Skeletal muscle tissue (tissue), 4 donors: ENCODE measurements around the gene KRT85. TPM values are rescaled to one million over a fixed set of nuclear protein-coding genes. Genes with fewer than 3 reads are reported as not detected.

Experiments used
- H3K27ac ChIP-seq: one replicate; pipeline ENCODE4 v1.7.0; 2013; ENCODE audit warnings: mild to moderate bottlenecking, low read depth, low read length, inconsistent platforms
- H3K27me3 ChIP-seq, 3 donors: one replicate each; pipeline ENCODE4 v1.7.0; 2013; ENCODE audit warnings: low read length in 3 of 3; ENCODE audit not compliant: control insufficient read depth in 3 of 3, insufficient read depth in 3 of 3
- H3K36me3 ChIP-seq, 3 donors: one replicate each; pipeline ENCODE4 v1.7.0; 2013; ENCODE audit warnings: low read length in 3 of 3; ENCODE audit not compliant: control insufficient read depth in 3 of 3, insufficient read depth in 3 of 3
- H3K4me1 ChIP-seq, 3 donors: one replicate each; pipeline ENCODE4 v1.7.0; 2013; ENCODE audit warnings: low read length in 3 of 3, mild to moderate bottlenecking in 3 of 3; ENCODE audit not compliant: control insufficient read depth in 3 of 3, insufficient read depth in 3 of 3
- H3K4me3 ChIP-seq, 3 donors: one replicate each; pipeline ENCODE4 v1.7.0; 2013; ENCODE audit warnings: low read length in 3 of 3
- H3K9ac ChIP-seq, 3 donors: one replicate each; pipeline ENCODE4 v1.7.0; 2013; ENCODE audit warnings: low read length in 3 of 3, mild to moderate bottlenecking in 3 of 3, moderate library complexity in 2 of 3, low read depth in 1 of 3
- H3K9me3 ChIP-seq, 3 donors: one replicate each; pipeline ENCODE4 v1.7.0; 2013; ENCODE audit warnings: low read length in 3 of 3; ENCODE audit not compliant: control insufficient read depth in 3 of 3
- total RNA-seq: library from RNA; depleted of rRNA; stranded (reverse); fragments of >200 nt; gene quantifications from one replicate; pipeline ENCODE4 v1.2.3, GENCODE V29; 2014
- donor health status: Osteomylitis.

The KRT85 gene
- total RNA-seq, 1 donor from 2014 or later, result 0.52 TPM

- H3K27me3 ChIP-seq, result peaks cover 8 to 30% (median 27%) of the 10 kb centered on the region in 3 donors
- no peaks in the 10 kb centered on the region for H3K9me3 ChIP-seq
- no peaks in the 10 kb centered on the region for H3K36me3 ChIP-seq
- no peak overlapping the region for H3K9ac ChIP-seq
- no peak overlapping the region for H3K27ac ChIP-seq
- peaks cover 9 to 20% (median 10%) of the 10 kb centered on the region in 3 donors for H3K4me1 ChIP-seq
- no peak overlapping the region for H3K4me3 ChIP-seq
Measured at GRCh38 chr12:52312086-52312485, 55.2 kb downstream of the KRT85 start.

- Histone ChIP-seq H3K27me3 (peaks cover 8 to 30% (median 28%) of the 10 kb centered on the region in 3 donors), H3K27ac (no peak overlapping the region), H3K36me3 (no peaks in the 10 kb centered on the region), H3K4me1 (peaks cover 9 to 20% (median 10%) of the 10 kb centered on the region in 3 donors), H3K9me3 (no peaks in the 10 kb centered on the region), H3K4me3 (no peak overlapping the region), H3K9ac (no peak overlapping the region)
Measured at GRCh38 chr12:52311285-52311648, 56.0 kb downstream of the KRT85 start.

- Histone ChIP-seq H3K27me3 (peaks cover 8 to 30% (median 30%) of the 10 kb centered on the region in 3 donors), H3K4me1 (peaks cover 9 to 20% (median 10%) of the 10 kb centered on the region in 3 donors), H3K4me3 (no peak overlapping the region), H3K9ac (no peak overlapping the region), H3K9me3 (no peaks in the 10 kb centered on the region), H3K27ac (no peak overlapping the region), H3K36me3 (no peaks in the 10 kb centered on the region)
Measured at GRCh38 chr12:52310622-52311284, 56.5 kb downstream of the KRT85 start.

Other genes with a start within 250 kb of the KRT85 start
- gene KRT80, start 175.5 kb downstream of the KRT85 start, total RNA-seq, result 0.52 TPM
- gene KRT7, start 134.2 kb downstream of the KRT85 start, total RNA-seq, result not detected
- 0.52 TPM for gene KRT86, start 92.8 kb downstream of the KRT85 start, total RNA-seq
- gene KRT81, start 75.9 kb downstream of the KRT85 start, total RNA-seq, result not detected
- not detected for gene KRT83, start 46.1 kb downstream of the KRT85 start, total RNA-seq
- not detected for gene KRT84, start 18.2 kb upstream of the KRT85 start, total RNA-seq
- gene KRT82, start 38.9 kb upstream of the KRT85 start, total RNA-seq, result not detected
- not detected for gene KRT75, start 66.9 kb upstream of the KRT85 start, total RNA-seq
- not detected for gene KRT6B, start 84.7 kb upstream of the KRT85 start, total RNA-seq
- gene KRT6C, start 106.3 kb upstream of the KRT85 start, total RNA-seq, result not detected
- 1.6 TPM for gene KRT6A, start 125.8 kb upstream of the KRT85 start, total RNA-seq
- gene KRT5, start 152.9 kb upstream of the KRT85 start, total RNA-seq, result 1.6 TPM
- not detected for gene KRT71, start 185.7 kb upstream of the KRT85 start, total RNA-seq
- not detected for gene KRT74, start 206.4 kb upstream of the KRT85 start, total RNA-seq
- gene KRT72, start 234.0 kb upstream of the KRT85 start, total RNA-seq, result not detected